ENCODE measurements around the gene ARMC8. TPM values are rescaled to one million over a fixed set of nuclear protein-coding genes. Genes with fewer than 3 reads are reported as not detected.

Gene ARMC8
- total and polyA plus RNA-seq, 2 of the 8 experiments (the other 6 are each of a cell fraction or from before 2014, with no cell fraction given), result 47.3 to 58.5 TPM

GRCh38 chr3:138334608-138335007 is 147.5 kb downstream of the ARMC8 start:
- Histone ChIP-seq H3K9me3 (ENCODE audit: insufficient read depth in 2 of 2, low read depth in 1 of 2, low read length in 1 of 2) (no peaks in the 10 kb centered on the region), H3K23me2 (ENCODE audit: low read depth, low read length) (no peaks in the 10 kb centered on the region; the same call in 1 of the 2 replicates), H2BK20ac (ENCODE audit: low read length) (no peak overlapping the region), H4K20me1 (replicated peaks in 1 of 2; ENCODE audit: control insufficient read depth in 1 of 2, insufficient read depth in 2 of 2, low read length in 2 of 2) (no peaks in the 10 kb centered on the region), H3K79me2 (ENCODE audit: control insufficient read depth in 1 of 2, insufficient read depth in 2 of 2, low read length in 2 of 2) (no peaks in the 10 kb centered on the region), H3K36me3 (ENCODE audit: control insufficient read depth in 2 of 4, insufficient read depth in 4 of 4, low read length in 3 of 4) (no peaks in the 10 kb centered on the region), H3K14ac (ENCODE audit: insufficient read length) (no peak overlapping the region), H3K79me1 (ENCODE audit: low read depth, low read length) (no peaks in the 10 kb centered on the region), H4K5ac (ENCODE audit: insufficient read length, low read depth, low read length) (no peak overlapping the region), H3K27ac (ENCODE audit: low read depth, low read length) (no peak overlapping the region), H3K4ac (replicated peaks; ENCODE audit: insufficient read length, low read depth, low read length) (no peak overlapping the region), H2AFZ (ENCODE audit: low read length) (no peak overlapping the region), H2AK5ac (ENCODE audit: low read depth, low read length) (no peak overlapping the region), H3K27me3 (replicated peaks in 1 of 4; ENCODE audit: control insufficient read depth in 3 of 4, extremely low read depth in 1 of 4, insufficient read depth in 3 of 4, low read length in 3 of 4) (no peaks in the 10 kb centered on the region), H3K4me1 (replicated peaks in 1 of 4; ENCODE audit: control insufficient read depth in 3 of 4, insufficient read depth in 4 of 4, low read length in 3 of 4) (peaks cover 0 to 14% (median 5%) of the 10 kb centered on the region in 4 experiments; a peak in 4 of 7 replicates), H2BK5ac (ENCODE audit: low read depth, low read length) (no peak overlapping the region), H2BK120ac (replicated peaks; ENCODE audit: low read depth, low read length) (no peak overlapping the region), H2BK15ac (ENCODE audit: low read length) (no peak overlapping the region), H4K8ac (ENCODE audit: extremely low read depth, insufficient read depth, low read length) (no peak overlapping the region), H3K18ac (ENCODE audit: extremely low read depth, low read length) (no peak overlapping the region), H2BK12ac (ENCODE audit: low read depth, low read length) (no peak overlapping the region), H3K23ac (ENCODE audit: insufficient read length) (no peak overlapping the region), H4K91ac (replicated peaks; ENCODE audit: insufficient read length, low read length) (no peak overlapping the region), H3K4me3 (ENCODE audit: extremely low read depth in 1 of 4, insufficient read depth in 2 of 4, low read depth in 3 of 4, low read length in 4 of 4) (no peak overlapping the region), H3K9ac (replicated peaks in 1 of 4; ENCODE audit: extremely low read depth in 1 of 4, low read depth in 3 of 4, low read length in 3 of 4) (no peak overlapping the region), H3K4me2 (ENCODE audit: insufficient read depth in 1 of 2, low read depth in 2 of 2, low read length in 2 of 2) (no peak overlapping the region), H3K56ac (replicated peaks; ENCODE audit: insufficient read length, low read depth, low read length) (no peak overlapping the region)
- POLR2A ChIA-PET (ENCODE audit: partially characterized antibody), result interaction anchor here (1.2 to 1.7 kb wide), 2 partner anchors 13 to 73 kb away, joined by 3 to 5 read pairs; partner anchors contain the start of gene MRAS
- 92% methylated on average over 4 of the region's 4 CpGs; no CpG with 5 or more reads in 1 of the 2 experiments for WGBS, 2 experiments (ENCODE audit: extremely low coverage in 1 of 2, insufficient coverage in 1 of 2, insufficient read length in 1 of 2, insufficient replicate concordance in 2 of 2, low coverage in 1 of 2, low lambda C conversion rate in 2 of 2, missing lambda C conversion rate in 1 of 2)
- TF ChIP-seq KDM1A (IDR thresholded peaks at IDR 0.05; ENCODE audit: borderline replicate concordance, low read length), result no peak
- no peak for TF ChIP-seq EGR1 (IDR thresholded peaks at IDR 0.05; ENCODE audit: borderline replicate concordance, low read depth, low read length)
- TF ChIP-seq GTF2F1 (IDR thresholded peaks at IDR 0.05; ENCODE audit: borderline replicate concordance, low read depth, low read length), result no peak
- TF ChIP-seq KDM4A (IDR thresholded peaks at IDR 0.05; ENCODE audit: low read depth, low read length, severe bottlenecking), result no peak
- no peak for TF ChIP-seq FOSL1 (IDR thresholded peaks at IDR 0.05; ENCODE audit: insufficient read depth, low read depth, low read length)
- no peak for TF ChIP-seq POU5F1 (IDR thresholded peaks at IDR 0.05; ENCODE audit: low read depth, low read length)
- no peak for TF ChIP-seq POLR2AphosphoS5 (IDR thresholded peaks at IDR 0.05; ENCODE audit: low read depth, low read length)
- TF ChIP-seq CREB1 (IDR thresholded peaks at IDR 0.05), result no peak
- FAIRE-seq, result no peak
- DNase-seq (ENCODE audit: low read depth in 1 of 2, low spot score in 2 of 2), result no peak
- CTCF ChIA-PET (ENCODE audit: partially characterized antibody), result interaction anchor here (0.6 to 1.7 kb wide), 6 partner anchors 11 to 601 kb away, joined by 3 to 5 read pairs (median 4); no protein-coding TSS in a partner anchor

Measured in H1 (cell line).